Endothelial cell of umbilical vein (primary cell): ENCODE results near the gene TMEM129. TPM values are rescaled to one million over a fixed set of nuclear protein-coding genes. Genes with fewer than 3 reads are reported as not detected.

Experiments used
- BruUV-seq: library from RNA; stranded (reverse); fragments of 400-500 nt; replicated peaks from 2 replicates; lab custom pipeline; 2021; lab: Mats Ljungman, UMichigan
- CTCF ChIA-PET: fragments of 300-600, 350-600 bp; sonication (Branson Sonifier 250); formaldehyde crosslinking; loops from one replicate; lab custom pipeline; 2021; ENCODE audit warnings: antibody characterized with exemption, inconsistent platforms; lab: Charles Lee
- POLR2A ChIA-PET: fragments of 300-600, 350-600 bp; sonication (Branson Sonifier 250); formaldehyde crosslinking; loops from one replicate; lab custom pipeline; 2021; ENCODE audit warnings: antibody characterized with exemption, inconsistent platforms; lab: Charles Lee
- DNase-seq: peaks from one replicate; pipeline ENCODE4 v3.0.0-alpha.2; 2011; ENCODE audit warnings: low read depth, low spot score
- FAIRE-seq: peaks from 2 replicates; lab custom pipeline; 2011; peaks lifted over from hg19 to GRCh38; lab: Jason Lieb, UNC
- H2AFZ ChIP-seq: 2 replicates; pipeline ENCODE4 v1.6.0; 2012; ENCODE audit warnings: low read depth, low read length, control low read depth, inconsistent platforms
- H3K27ac ChIP-seq: 2 replicates; pipeline ENCODE4 v1.5.1; 2011; ENCODE audit warnings: low read depth, mild to moderate bottlenecking, control low read depth, low read length, moderate library complexity; ENCODE audit not compliant: insufficient read depth
- H3K27me3 ChIP-seq, 2 experiments: 2 replicates each; pipeline versions ENCODE4 v1.6.0 to v1.6.1; 2011; ENCODE audit warnings: low read length in 2 of 2, mixed read lengths in 1 of 2; ENCODE audit not compliant: control insufficient read depth in 2 of 2, insufficient read depth in 2 of 2
- H3K36me3 ChIP-seq, 2 experiments: 2 replicates in 1 of 2; 3 replicates in 1 of 2; pipeline ENCODE4 v1.5.1; 2011; ENCODE audit warnings: low read length in 2 of 2, mild to moderate bottlenecking in 1 of 2, moderate library complexity in 1 of 2; ENCODE audit not compliant: control insufficient read depth in 2 of 2, insufficient read depth in 2 of 2; ENCODE audit errors: extremely low read depth in 1 of 2
- H3K4me1 ChIP-seq: 3 replicates; pipeline ENCODE4 v1.5.1; 2011; ENCODE audit warnings: mild to moderate bottlenecking, low read length; ENCODE audit not compliant: control insufficient read depth, insufficient read depth; ENCODE audit errors: extremely low read depth
- H3K4me2 ChIP-seq: 2 replicates; pipeline ENCODE4 v1.6.1; 2011; ENCODE audit warnings: low read length, control low read depth, mixed read lengths; ENCODE audit not compliant: insufficient read depth
- H3K4me3 ChIP-seq, 3 experiments: fragments of 200-600 bp in 1 of 3; sonication (generic), shearing (Covaris generic) in 1 of 3; replicated peaks in 1 of 3; 2 replicates each; pipeline ENCODE4 v1.5.1; 2011 to 2016; ENCODE audit warnings: control low read depth in 3 of 3, low read length in 3 of 3, mild to moderate bottlenecking in 2 of 3, inconsistent platforms in 1 of 3, low read depth in 1 of 3, moderate library complexity in 1 of 3; ENCODE audit not compliant: insufficient read depth in 1 of 3
- H3K79me2 ChIP-seq: 2 replicates; pipeline ENCODE4 v1.6.0; 2012; ENCODE audit warnings: low read length, inconsistent platforms; ENCODE audit not compliant: control insufficient read depth, insufficient read depth
- H3K9ac ChIP-seq: replicated peaks from 2 replicates; pipeline ENCODE3; 2011; ENCODE audit warnings: low read length, control low read depth; ENCODE audit not compliant: insufficient read depth; ENCODE audit errors: extremely low read depth
- H3K9me1 ChIP-seq: replicated peaks from 3 replicates; pipeline ENCODE4 v1.6.0; 2011; ENCODE audit warnings: mild to moderate bottlenecking, low read length; ENCODE audit not compliant: control insufficient read depth, insufficient read depth; ENCODE audit errors: extremely low read depth
- H3K9me3 ChIP-seq: replicated peaks from 2 replicates; pipeline ENCODE4 v1.5.1; 2012; ENCODE audit warnings: low read length, inconsistent platforms; ENCODE audit not compliant: control insufficient read depth, insufficient read depth
- H4K20me1 ChIP-seq: replicated peaks from 2 replicates; pipeline ENCODE3; 2011; ENCODE audit warnings: mild to moderate bottlenecking, low read length; ENCODE audit not compliant: control insufficient read depth, insufficient read depth; ENCODE audit errors: extremely low read depth
- EZH2 ChIP-seq: IDR thresholded peaks from 2 replicates; pipeline ENCODE4 v1.6.1; 2012; ENCODE audit warnings: borderline replicate concordance, low read depth, mild to moderate bottlenecking, moderate library complexity, low read length, inconsistent platforms; ENCODE audit not compliant: severe bottlenecking
- FOS ChIP-seq: IDR thresholded peaks from 2 replicates; pipeline ENCODE4 v1.6.1; 2011; ENCODE audit warnings: mild to moderate bottlenecking, low read length, moderate library complexity, borderline replicate concordance; ENCODE audit not compliant: insufficient read depth
- GATA2 ChIP-seq: IDR thresholded peaks from 2 replicates; pipeline ENCODE4 v1.7.0; 2011; ENCODE audit warnings: low read depth, mild to moderate bottlenecking, moderate library complexity, mixed read lengths, low read length; ENCODE audit not compliant: insufficient read length, insufficient read depth
- JUN ChIP-seq: IDR thresholded peaks from 2 replicates; pipeline ENCODE4 v1.6.1; 2011; ENCODE audit warnings: borderline replicate concordance, low read depth; ENCODE audit not compliant: insufficient read length, insufficient read depth
- MYC ChIP-seq: IDR thresholded peaks from one replicate; pipeline ENCODE4 v1.6.1; 2011; ENCODE audit warnings: mild to moderate bottlenecking, low read depth, low read length
- POLR2A ChIP-seq: IDR thresholded peaks from 2 replicates; pipeline ENCODE4 v1.6.1; 2012; ENCODE audit warnings: low read depth, mild to moderate bottlenecking, control low read depth, low read length
- POLR2AphosphoS5 ChIP-seq: IDR thresholded peaks from 2 replicates; pipeline ENCODE4 v1.6.1; 2012; ENCODE audit warnings: low read depth, mild to moderate bottlenecking, control low read depth, low read length, moderate library complexity; ENCODE audit not compliant: insufficient read depth
- dilution Hi-C: fragments of 300-500 bp; cut with MboI; formaldehyde crosslinking; loops from one replicate; pipeline ENCODE4 v1.15.0; 2019; ENCODE audit warnings: low sequenced_read_pairs; ENCODE audit not compliant: extremely low pct_ligation_motif_present
- intact Hi-C: fragments of 100-400 bp; cut with micrococcal nuclease; formaldehyde crosslinking; loops from one replicate; pipeline ENCODE4 v1.10.0; 2022
- polyA plus RNA-seq, 4 experiments: library from polyadenylated mRNA; depleted of rRNA in 3 of 4; stranded (reverse) in 3 of 4; unstranded in 1 of 4; fragments of >200 nt; gene quantifications; 2 replicates each; pipeline versions ENCODE4 v1.2.1 to v1.2.3, GENCODE V29; 2011 to 2012; ENCODE audit warnings: missing spikeins in 1 of 4
- small RNA-seq: library from RNA; depleted of rRNA; stranded (forward); fragments of <200 nt; gene quantifications from one replicate; pipeline ENCODE3, GENCODE V24; 2012; ENCODE audit warnings: low replicate concordance, low read depth; ENCODE audit not compliant: insufficient read depth, insufficient read length
- total RNA-seq: library from RNA; stranded (reverse); gene quantifications from 2 replicates; pipeline ENCODE4 v1.2.3, GENCODE V29; 2021
- TF ChIP-seq, protein P1 (sequence below): IDR thresholded peaks from 2 replicates; pipeline ENCODE4 v1.6.1; 2011; ENCODE audit not compliant: insufficient read depth, insufficient read length
- TF ChIP-seq, protein P2 (sequence below), 2 donors: IDR thresholded peaks; 1 replicate in 1 of 2; 2 replicates in 1 of 2; pipeline ENCODE4 v1.5.1; 2011; ENCODE audit warnings: low read length in 2 of 2, mild to moderate bottlenecking in 2 of 2, moderate library complexity in 2 of 2, control low read depth in 1 of 2, inconsistent platforms in 1 of 2, low read depth in 1 of 2; ENCODE audit not compliant: insufficient read depth in 1 of 2; ENCODE audit errors: extremely low read depth in 1 of 2

Gene TMEM129
- total and polyA plus RNA-seq, 2 donors (not counting 3 experiments of a cell fraction or from before 2014, with no cell fraction given): 23.2 to 33.2 TPM

DNA sequence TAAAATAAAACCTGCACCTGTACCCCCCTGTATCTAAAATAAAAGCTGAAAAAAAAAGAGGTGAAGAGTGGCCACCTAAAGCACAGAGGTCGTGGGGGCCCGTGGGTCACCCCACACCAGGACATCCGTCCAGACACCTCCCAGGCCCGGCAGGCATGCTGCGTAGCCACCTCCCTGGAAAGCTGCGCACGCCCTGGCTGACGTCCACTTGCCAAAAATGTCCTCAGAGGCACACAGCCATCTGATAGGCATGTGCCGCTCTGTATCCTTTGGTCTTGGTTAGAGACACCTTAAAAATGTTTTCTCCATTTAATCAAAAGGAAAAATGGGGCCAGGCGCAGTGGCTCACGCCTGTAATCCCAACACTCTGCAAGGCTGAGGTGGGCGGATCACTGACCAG, 54.7 kb downstream of the TMEM129 start:
- no TSS peak for BruUV-seq
- H3K4me3 ChIP-seq: no peak overlapping the region
- H3K4me1 ChIP-seq: no peaks in the 10 kb centered on the region
- H3K9me3 ChIP-seq: no peaks in the 10 kb centered on the region
- ChIA-PET CTCF (no interaction called here), POLR2A (interaction anchor here (0.6 kb wide), 1 partner anchor 13 kb away, joined by 9 read pairs; no protein-coding TSS in a partner anchor)
- FAIRE-seq (no peak), DNase-seq (no peak)
- no peaks in the 10 kb centered on the region for H3K27me3 ChIP-seq
- TF ChIP-seq JUN (no peak), POLR2A (no peak), FOS (no peak), EZH2 (no peak), GATA2 (no peak), POLR2AphosphoS5 (no peak), MYC (no peak)
- TF ChIP-seq, protein P1, sequence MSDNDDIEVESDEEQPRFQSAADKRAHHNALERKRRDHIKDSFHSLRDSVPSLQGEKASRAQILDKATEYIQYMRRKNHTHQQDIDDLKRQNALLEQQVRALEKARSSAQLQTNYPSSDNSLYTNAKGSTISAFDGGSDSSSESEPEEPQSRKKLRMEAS: no peak
- TF ChIP-seq, protein P2, sequence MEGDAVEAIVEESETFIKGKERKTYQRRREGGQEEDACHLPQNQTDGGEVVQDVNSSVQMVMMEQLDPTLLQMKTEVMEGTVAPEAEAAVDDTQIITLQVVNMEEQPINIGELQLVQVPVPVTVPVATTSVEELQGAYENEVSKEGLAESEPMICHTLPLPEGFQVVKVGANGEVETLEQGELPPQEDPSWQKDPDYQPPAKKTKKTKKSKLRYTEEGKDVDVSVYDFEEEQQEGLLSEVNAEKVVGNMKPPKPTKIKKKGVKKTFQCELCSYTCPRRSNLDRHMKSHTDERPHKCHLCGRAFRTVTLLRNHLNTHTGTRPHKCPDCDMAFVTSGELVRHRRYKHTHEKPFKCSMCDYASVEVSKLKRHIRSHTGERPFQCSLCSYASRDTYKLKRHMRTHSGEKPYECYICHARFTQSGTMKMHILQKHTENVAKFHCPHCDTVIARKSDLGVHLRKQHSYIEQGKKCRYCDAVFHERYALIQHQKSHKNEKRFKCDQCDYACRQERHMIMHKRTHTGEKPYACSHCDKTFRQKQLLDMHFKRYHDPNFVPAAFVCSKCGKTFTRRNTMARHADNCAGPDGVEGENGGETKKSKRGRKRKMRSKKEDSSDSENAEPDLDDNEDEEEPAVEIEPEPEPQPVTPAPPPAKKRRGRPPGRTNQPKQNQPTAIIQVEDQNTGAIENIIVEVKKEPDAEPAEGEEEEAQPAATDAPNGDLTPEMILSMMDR (IDR thresholded peaks at IDR 0.05; ENCODE audit: extremely low read depth in 1 of 2, insufficient read depth in 1 of 2, low read depth in 1 of 2, low read length in 2 of 2): no peak
- intact Hi-C loops (no loop called here), dilution Hi-C loops (no loop called here)
- H3K4me2 ChIP-seq: no peak overlapping the region
- no peaks in the 10 kb centered on the region for H3K79me2 ChIP-seq
- no peaks in the 10 kb centered on the region for H3K9me1 ChIP-seq
- H4K20me1 ChIP-seq: no peaks in the 10 kb centered on the region
- no peak overlapping the region for H3K27ac ChIP-seq
- no peak overlapping the region for H3K9ac ChIP-seq
- no peaks in the 10 kb centered on the region for H3K36me3 ChIP-seq
- no peak overlapping the region for H2AFZ ChIP-seq

Small RNA genes lying within 50 kb of the gene (small RNA-seq; reads per million reads assigned to genes)
- not detected for gene RF00019

Other genes starting within 250 kb of the TMEM129 start
- gene FAM53A, start 37.0 kb downstream of the TMEM129 start, total RNA-seq: 1.3 and 1.7 TPM in 2 replicates
- gene FAM53A, start 37.0 kb downstream of the TMEM129 start, polyA plus RNA-seq: 1.3 and 1.8 TPM in 2 replicates
- 62.7 and 63.1 TPM in 2 replicates for gene SLBP, start 9.0 kb downstream of the TMEM129 start, total RNA-seq
- gene SLBP, start 9.0 kb downstream of the TMEM129 start, polyA plus RNA-seq: 41.2 and 48.3 TPM in 2 replicates
- gene TACC3, start 198 bp upstream of the TMEM129 start, total RNA-seq: 123 and 135 TPM in 2 replicates
- gene TACC3, start 198 bp upstream of the TMEM129 start, polyA plus RNA-seq: 41.2 and 54.5 TPM in 2 replicates
- gene FGFR3, start 72.0 kb upstream of the TMEM129 start, total RNA-seq: 1.2 TPM in 2 replicates
- gene FGFR3, start 72.0 kb upstream of the TMEM129 start, polyA plus RNA-seq: 0.73 and 0.92 TPM in 2 replicates
- gene LETM1, start 134.8 kb upstream of the TMEM129 start, total RNA-seq: 58.3 and 62.5 TPM in 2 replicates
- gene LETM1, start 134.8 kb upstream of the TMEM129 start, polyA plus RNA-seq: 25.6 and 27.5 TPM in 2 replicates
- gene NSD2, start 150.1 kb upstream of the TMEM129 start, total RNA-seq: 152 and 171 TPM in 2 replicates
- 31.3 and 31.6 TPM in 2 replicates for gene NSD2, start 150.1 kb upstream of the TMEM129 start, polyA plus RNA-seq